HG03354 (cell line): Measurements from ENCODE around the gene SCNN1B.
"Not testable (repeated sequence)": the region's sequence is repeated elsewhere in the genome, so short reads cannot be mapped to it uniquely, and the experiment has no call there.

ENCODE experiments used
- ATAC-seq: cut with Tn5 transposase; IDR thresholded peaks from one replicate; pipeline ENCODE4 v1.9.1; 2021; ENCODE audit warnings: mild to moderate bottlenecking; ENCODE audit not compliant: unreplicated experiment, poor library complexity, severe bottlenecking

Gene SCNN1B

GRCh38 chr16:23348579-23349469 lies 46.7 kb downstream of the SCNN1B start:
- ATAC-seq: no peak

GRCh38 chr16:23351360-23351759 lies 49.3 kb downstream of the SCNN1B start:
- no peak for ATAC-seq

- no peak for ATAC-seq
Measured at GRCh38 chr16:23353440-23353839, 51.3 kb downstream of the SCNN1B start.

GRCh38 chr16:23354246-23354645 lies 52.1 kb downstream of the SCNN1B start:
- no peak for ATAC-seq

GRCh38 chr16:23355106-23355670 lies 53.1 kb downstream of the SCNN1B start:
- ATAC-seq: no peak

- no peak for ATAC-seq
Measured at GRCh38 chr16:23356941-23357340, 54.8 kb downstream of the SCNN1B start.

- ATAC-seq: no peak
Measured at GRCh38 chr16:23357761-23358290, 55.7 kb downstream of the SCNN1B start.

- no peak for ATAC-seq
Measured at GRCh38 chr16:23359092-23359760, 57.1 kb downstream of the SCNN1B start.

GRCh38 chr16:23362460-23363317 lies 60.6 kb downstream of the SCNN1B start:
- ATAC-seq: no peak

GRCh38 chr16:23365602-23366240 lies 63.6 kb downstream of the SCNN1B start:
- no peak for ATAC-seq

GRCh38 chr16:23366341-23366740 lies 64.2 kb downstream of the SCNN1B start:
- ATAC-seq: not testable (repeated sequence)

- no peak for ATAC-seq
Measured at GRCh38 chr16:23367564-23367963, 65.5 kb downstream of the SCNN1B start.

- no peak for ATAC-seq
Measured at GRCh38 chr16:23367988-23368387, 65.9 kb downstream of the SCNN1B start.

- ATAC-seq: no peak
Measured at GRCh38 chr16:23368469-23368868, 66.4 kb downstream of the SCNN1B start.

GRCh38 chr16:23369416-23369815 lies 67.3 kb downstream of the SCNN1B start:
- no peak for ATAC-seq

- ATAC-seq: no peak
Measured at GRCh38 chr16:23371368-23371767, 69.3 kb downstream of the SCNN1B start.

- ATAC-seq: no peak
Measured at GRCh38 chr16:23373436-23374219, 71.5 kb downstream of the SCNN1B start.

GRCh38 chr16:23374721-23375510 lies 72.8 kb downstream of the SCNN1B start:
- no peak for ATAC-seq
